ENCODE results near the gene DPP10.

DPP10 gene

DNA sequence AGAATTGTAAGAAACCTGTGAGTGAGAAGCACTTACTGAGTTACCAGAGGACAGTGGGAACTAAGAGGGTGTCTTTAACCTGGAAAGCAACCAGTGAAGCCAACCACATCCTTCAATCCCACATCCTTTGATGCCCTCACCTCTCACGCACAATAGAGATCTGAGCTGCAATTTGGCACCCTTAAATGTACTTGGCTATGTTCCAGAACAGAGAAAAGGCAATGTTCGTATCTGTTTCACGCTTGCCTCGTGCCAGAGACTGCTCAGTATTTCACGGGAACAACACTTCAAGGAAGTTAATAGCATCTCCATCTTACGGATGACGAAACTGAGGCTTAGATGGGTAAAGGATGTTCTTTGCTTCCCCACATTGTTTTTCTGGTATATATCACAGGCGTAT is 167.4 kb downstream of the DPP10 start:
- TF ChIP-seq, protein P1, sequence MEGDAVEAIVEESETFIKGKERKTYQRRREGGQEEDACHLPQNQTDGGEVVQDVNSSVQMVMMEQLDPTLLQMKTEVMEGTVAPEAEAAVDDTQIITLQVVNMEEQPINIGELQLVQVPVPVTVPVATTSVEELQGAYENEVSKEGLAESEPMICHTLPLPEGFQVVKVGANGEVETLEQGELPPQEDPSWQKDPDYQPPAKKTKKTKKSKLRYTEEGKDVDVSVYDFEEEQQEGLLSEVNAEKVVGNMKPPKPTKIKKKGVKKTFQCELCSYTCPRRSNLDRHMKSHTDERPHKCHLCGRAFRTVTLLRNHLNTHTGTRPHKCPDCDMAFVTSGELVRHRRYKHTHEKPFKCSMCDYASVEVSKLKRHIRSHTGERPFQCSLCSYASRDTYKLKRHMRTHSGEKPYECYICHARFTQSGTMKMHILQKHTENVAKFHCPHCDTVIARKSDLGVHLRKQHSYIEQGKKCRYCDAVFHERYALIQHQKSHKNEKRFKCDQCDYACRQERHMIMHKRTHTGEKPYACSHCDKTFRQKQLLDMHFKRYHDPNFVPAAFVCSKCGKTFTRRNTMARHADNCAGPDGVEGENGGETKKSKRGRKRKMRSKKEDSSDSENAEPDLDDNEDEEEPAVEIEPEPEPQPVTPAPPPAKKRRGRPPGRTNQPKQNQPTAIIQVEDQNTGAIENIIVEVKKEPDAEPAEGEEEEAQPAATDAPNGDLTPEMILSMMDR (IDR thresholded peaks at IDR 0.05; ENCODE audit: borderline replicate concordance, control extremely low read depth, extremely low read depth, insufficient read depth, missing control alignments), result no peak
- in situ Hi-C loops (cut with MboI; ENCODE audit: low sequenced_read_pairs, unreplicated experiment), result no loop called here
- DNase-seq (ENCODE audit: low spot score), result no peak

- in situ Hi-C loops (cut with MboI; ENCODE audit: low sequenced_read_pairs, unreplicated experiment), result no loop called here
- TF ChIP-seq, protein P1 (IDR thresholded peaks at IDR 0.05; ENCODE audit: borderline replicate concordance, control extremely low read depth, extremely low read depth, insufficient read depth, missing control alignments), result no peak
- no peak for DNase-seq (ENCODE audit: low spot score)
These were observed 168.2 kb downstream of the DPP10 start for GRCh38 chr2:114610677-114611076.

DNA sequence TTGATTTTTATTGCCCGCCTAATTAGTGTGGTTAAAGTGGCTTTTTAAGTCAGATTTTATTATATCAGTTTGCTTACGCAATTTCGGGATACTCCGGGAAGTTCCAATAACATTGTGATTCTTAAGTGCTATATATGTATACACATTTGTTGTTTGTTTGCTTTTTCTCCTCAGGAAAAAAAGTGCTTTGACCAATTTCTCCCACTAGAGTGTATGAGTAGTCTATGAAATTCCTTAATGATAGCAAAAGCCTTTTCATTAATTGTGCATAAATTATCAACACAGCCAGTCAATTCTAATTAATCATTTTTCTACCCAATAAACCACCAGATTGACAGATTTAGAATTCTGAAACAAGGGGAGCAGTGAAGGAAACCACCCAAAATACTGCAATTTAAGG is 172.2 kb downstream of the DPP10 start:
- DNase-seq (ENCODE audit: low spot score), result no peak
- TF ChIP-seq, protein P1 (IDR thresholded peaks at IDR 0.05; ENCODE audit: borderline replicate concordance, control extremely low read depth, extremely low read depth, insufficient read depth, missing control alignments), result no peak
- in situ Hi-C loops (cut with MboI; ENCODE audit: low sequenced_read_pairs, unreplicated experiment), result no loop called here

GRCh38 chr2:114628481-114628880 is 186.0 kb downstream of the DPP10 start:
- TF ChIP-seq, protein P1 (IDR thresholded peaks at IDR 0.05; ENCODE audit: borderline replicate concordance, control extremely low read depth, extremely low read depth, insufficient read depth, missing control alignments), result no peak
- no peak for DNase-seq (ENCODE audit: low spot score)
- in situ Hi-C loops (cut with MboI; ENCODE audit: low sequenced_read_pairs, unreplicated experiment), result no loop called here

- in situ Hi-C loops (cut with MboI; ENCODE audit: low sequenced_read_pairs, unreplicated experiment), result no loop called here
- no peak for DNase-seq (ENCODE audit: low spot score)
- TF ChIP-seq, protein P1 (IDR thresholded peaks at IDR 0.05; ENCODE audit: borderline replicate concordance, control extremely low read depth, extremely low read depth, insufficient read depth, missing control alignments), result no peak
These were observed 188.7 kb downstream of the DPP10 start for GRCh38 chr2:114631146-114631545.

- TF ChIP-seq, protein P1 (IDR thresholded peaks at IDR 0.05; ENCODE audit: borderline replicate concordance, control extremely low read depth, extremely low read depth, insufficient read depth, missing control alignments), result no peak
- in situ Hi-C loops (cut with MboI; ENCODE audit: low sequenced_read_pairs, unreplicated experiment), result no loop called here
- DNase-seq (ENCODE audit: low spot score), result no peak
These were observed 199.8 kb downstream of the DPP10 start for GRCh38 chr2:114642166-114642770.
